Smooth muscle cell (in vitro differentiated cells): ENCODE data around the gene RAB31. TPM values are rescaled to one million over a fixed set of nuclear protein-coding genes. Genes with fewer than 3 reads are reported as not detected.
A peak's percentile ranks its signal among the peaks of the same experiment; 100 is the strongest.

Experiments
- DNase-seq: peaks from one replicate; lab custom pipeline; 2025; ENCODE audit not compliant: unreplicated experiment; lab: John Stamatoyannopoulos, UW
- H2AFZ ChIP-seq: fragments of 200-600 bp; sonication (generic); 2 replicates; pipeline ENCODE4 v1.6.0; 2016; ENCODE audit warnings: antibody characterized with exemption, low read depth, mild to moderate bottlenecking
- H3F3A ChIP-seq: fragments of 200-600 bp; sonication (generic); 2 replicates; pipeline ENCODE4 v1.6.0; 2017; ENCODE audit warnings: antibody characterized with exemption, low read depth
- H3K27ac ChIP-seq: fragments of 200-600 bp; sonication (generic); 2 replicates; pipeline ENCODE4 v1.5.1; 2016; ENCODE audit warnings: low read depth, mild to moderate bottlenecking
- H3K27me3 ChIP-seq: fragments of 200-600 bp; sonication (generic); 2 replicates; pipeline ENCODE4 v1.6.1; 2016; ENCODE audit warnings: low read depth, mild to moderate bottlenecking
- H3K36me3 ChIP-seq: fragments of 200-600 bp; sonication (generic); 2 replicates; pipeline ENCODE4 v1.5.1; 2016; ENCODE audit warnings: low read depth
- H3K4me1 ChIP-seq: fragments of 200-600 bp; sonication (generic); 2 replicates; pipeline ENCODE4 v1.5.1; 2016; ENCODE audit warnings: low read depth
- H3K4me2 ChIP-seq: fragments of 200-600 bp; sonication (generic); 2 replicates; pipeline ENCODE4 v1.6.0; 2016; ENCODE audit warnings: mild to moderate bottlenecking
- H3K4me3 ChIP-seq: fragments of 200-600 bp; sonication (generic); 2 replicates; pipeline ENCODE4 v1.5.1; 2016; ENCODE audit warnings: mild to moderate bottlenecking
- H3K79me2 ChIP-seq: fragments of 200-600 bp; sonication (generic); 2 replicates; pipeline ENCODE4 v1.6.0; 2016; ENCODE audit warnings: low read depth, mild to moderate bottlenecking
- H3K9ac ChIP-seq: fragments of 200-600 bp; sonication (generic); 2 replicates; pipeline ENCODE4 v1.6.0; 2016; ENCODE audit warnings: low read depth
- H3K9me3 ChIP-seq: fragments of 200-600 bp; sonication (generic); replicated peaks from 2 replicates; pipeline ENCODE4 v1.5.1; 2016; ENCODE audit warnings: low read depth
- H4K20me1 ChIP-seq: fragments of 200-600 bp; sonication (generic); 2 replicates; pipeline ENCODE4 v1.6.0; 2016; ENCODE audit warnings: low read depth
- CTCF ChIP-seq: fragments of 200-600 bp; sonication (generic); IDR thresholded peaks from 2 replicates; pipeline ENCODE4 v1.5.1; 2017; ENCODE audit warnings: borderline replicate concordance, mild to moderate bottlenecking, antibody characterized with exemption; ENCODE audit not compliant: insufficient read depth, poor library complexity, severe bottlenecking
- WGBS: methylation state at CpG from one replicate; pipeline ENCODE4 v1.1.7; 2016; ENCODE audit warnings: low lambda C conversion rate; 5-methylcytosine and 5-hydroxymethylcytosine counted together
- polyA plus RNA-seq: library from polyadenylated mRNA; unstranded; fragments of >200 nt; fragmentation: Nextera tagmentation; extraction: Ambion mirVana; gene quantifications from 2 replicates; pipeline ENCODE4 v1.2.1, GENCODE V29; 2016
- total RNA-seq: library from RNA; depleted of rRNA; stranded (reverse); fragments of >200 nt; gene quantifications from 2 replicates; pipeline ENCODE4 v1.2.3, GENCODE V29; 2014

Gene RAB31
- total and polyA plus RNA-seq, 2 experiments from 2014 or later = 116 to 414 TPM

GRCh38 chr18:9720327-9720726 is 12.2 kb downstream of the RAB31 start:
- Histone ChIP-seq H2AFZ (no peak overlapping the region), H3K9ac (no peak overlapping the region), H3K9me3 (no peaks in the 10 kb centered on the region), H3K4me2 (no peak overlapping the region), H3K27me3 (no peaks in the 10 kb centered on the region), H4K20me1 (peaks cover 95% of the 10 kb centered on the region), H3K4me1 (no peaks in the 10 kb centered on the region), H3K79me2 (peaks cover 96% of the 10 kb centered on the region), H3K27ac (peak overlapping the region; percentile 51), H3K36me3 (no peaks in the 10 kb centered on the region), H3K4me3 (no peak overlapping the region), H3F3A (peaks cover 7% of the 10 kb centered on the region)
- no peak for DNase-seq
- WGBS = 93% methylated on average over 8 of the region's 8 CpGs
- TF ChIP-seq CTCF = no peak

- 95% methylated on average over 9 of the region's 9 CpGs for WGBS
- H3K27me3 ChIP-seq = no peaks in the 10 kb centered on the region
- no peak overlapping the region for H2AFZ ChIP-seq
- peaks cover 95% of the 10 kb centered on the region for H4K20me1 ChIP-seq
- H3K27ac ChIP-seq = no peak overlapping the region
- DNase-seq = no peak
- peaks cover 96% of the 10 kb centered on the region for H3K79me2 ChIP-seq
- H3K36me3 ChIP-seq = no peaks in the 10 kb centered on the region
- no peaks in the 10 kb centered on the region for H3K4me1 ChIP-seq
- H3K4me3 ChIP-seq = no peak overlapping the region
- H3K9me3 ChIP-seq = no peaks in the 10 kb centered on the region
- H3K9ac ChIP-seq = no peak overlapping the region
- H3K4me2 ChIP-seq = no peak overlapping the region
- peaks cover 11% of the 10 kb centered on the region for H3F3A ChIP-seq
- no peak for TF ChIP-seq CTCF
Observed at GRCh38 chr18:9721893-9722550, 13.9 kb downstream of the RAB31 start.

- TF ChIP-seq CTCF = peak; percentile 12
- DNase-seq = no peak
- Histone ChIP-seq H3K4me1 (no peaks in the 10 kb centered on the region), H3K4me3 (no peak overlapping the region), H3F3A (peaks cover 11% of the 10 kb centered on the region), H3K27me3 (no peaks in the 10 kb centered on the region), H3K27ac (no peak overlapping the region), H3K79me2 (peaks cover 96% of the 10 kb centered on the region), H3K36me3 (no peaks in the 10 kb centered on the region), H2AFZ (no peak overlapping the region), H3K9ac (no peak overlapping the region), H3K4me2 (no peak overlapping the region), H4K20me1 (peaks cover 95% of the 10 kb centered on the region), H3K9me3 (no peaks in the 10 kb centered on the region)
- WGBS = 83% methylated on average over 3 of the region's 3 CpGs
Observed at GRCh38 chr18:9722691-9723090, 14.6 kb downstream of the RAB31 start.

GRCh38 chr18:9724797-9725585 is 16.9 kb downstream of the RAB31 start:
- no peaks in the 10 kb centered on the region for H3K36me3 ChIP-seq
- H3K27me3 ChIP-seq = no peaks in the 10 kb centered on the region
- H3F3A ChIP-seq = peaks cover 4% of the 10 kb centered on the region
- no peak overlapping the region for H3K9ac ChIP-seq
- DNase-seq = no peak
- 97% methylated on average over 5 of the region's 5 CpGs for WGBS
- no peaks in the 10 kb centered on the region for H3K9me3 ChIP-seq
- H3K27ac ChIP-seq = no peak overlapping the region
- peaks cover 96% of the 10 kb centered on the region for H4K20me1 ChIP-seq
- no peak overlapping the region for H2AFZ ChIP-seq
- H3K79me2 ChIP-seq = peaks cover 98% of the 10 kb centered on the region
- H3K4me2 ChIP-seq = no peak overlapping the region
- no peak for TF ChIP-seq CTCF
- no peak overlapping the region for H3K4me3 ChIP-seq
- no peaks in the 10 kb centered on the region for H3K4me1 ChIP-seq
